Vagina (tissue), 2 donors: ENCODE measurements around the gene NIPAL4.

Source experiments
- CTCF ChIP-seq, 3 experiments: fragments of 450-650 bp in 2 of 3; fragments of 200-600 bp in 1 of 3; sonication (generic) in 1 of 3; IDR thresholded peaks; one replicate each; pipeline ENCODE4 v1.5.1; 2017 to 2019; ENCODE audit warnings: antibody characterized with exemption in 3 of 3, mild to moderate bottlenecking in 2 of 3, moderate library complexity in 2 of 3
- POLR2A ChIP-seq, 2 donors: fragments of 450-650 bp; IDR thresholded peaks; one replicate each; pipeline ENCODE4 v1.6.1; 2017; ENCODE audit warnings: antibody characterized with exemption in 2 of 2, mild to moderate bottlenecking in 2 of 2, moderate library complexity in 2 of 2

DNA sequence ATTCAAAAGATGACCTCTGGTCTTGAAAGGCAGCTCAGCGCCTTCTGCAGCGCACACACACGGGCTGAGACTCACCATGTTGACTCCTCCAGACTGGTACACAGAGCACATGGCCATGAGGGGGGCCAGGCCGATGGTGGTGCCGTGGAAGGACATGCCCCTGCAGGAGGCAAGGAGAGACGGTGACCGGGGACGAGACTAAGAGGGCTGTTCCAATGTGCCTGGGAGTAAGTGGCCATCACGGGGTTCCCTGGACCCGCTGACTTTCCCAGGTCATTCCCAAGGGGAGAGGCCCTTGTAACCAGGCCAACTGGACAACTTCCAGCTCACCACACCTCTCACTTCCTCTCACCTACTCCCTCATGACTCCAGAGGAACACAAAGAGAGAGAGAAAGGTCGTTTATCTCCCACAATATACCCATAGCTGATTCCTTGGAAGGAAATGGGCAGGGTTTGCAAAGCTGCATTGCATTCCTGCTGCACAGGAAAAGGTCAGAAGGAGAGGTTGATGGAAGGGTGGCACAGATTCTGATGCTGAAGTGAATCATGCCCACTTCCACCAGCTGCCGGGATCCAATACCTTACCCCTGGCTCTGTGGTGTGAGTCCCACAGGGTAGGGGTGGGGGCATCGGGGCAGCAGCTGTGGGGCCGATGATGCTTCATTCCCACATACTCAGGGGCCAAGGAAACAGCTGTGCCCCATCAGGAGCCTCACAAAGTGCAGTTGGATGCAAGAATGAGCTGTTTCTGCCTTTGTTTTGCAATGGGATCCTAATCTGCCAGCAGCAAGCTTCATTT is 47.2 kb downstream of the NIPAL4 start:
- TF ChIP-seq POLR2A (IDR thresholded peaks at IDR 0.05) (no peak), CTCF (IDR thresholded peaks at IDR 0.05) (no peak)
